ENCODE measurements around the gene OSBPL8. TPM values are rescaled to one million over a fixed set of nuclear protein-coding genes. Genes with fewer than 3 reads are reported as not detected.
A peak's percentile ranks its signal among the peaks of the same experiment; 100 is the strongest.

Gene OSBPL8
- total and polyA plus RNA-seq, 10 of the 15 experiments (the other 5 are each of a cell fraction or from before 2014, with no cell fraction given) = 10.4 to 58.0 (median 32.0) TPM

DNA sequence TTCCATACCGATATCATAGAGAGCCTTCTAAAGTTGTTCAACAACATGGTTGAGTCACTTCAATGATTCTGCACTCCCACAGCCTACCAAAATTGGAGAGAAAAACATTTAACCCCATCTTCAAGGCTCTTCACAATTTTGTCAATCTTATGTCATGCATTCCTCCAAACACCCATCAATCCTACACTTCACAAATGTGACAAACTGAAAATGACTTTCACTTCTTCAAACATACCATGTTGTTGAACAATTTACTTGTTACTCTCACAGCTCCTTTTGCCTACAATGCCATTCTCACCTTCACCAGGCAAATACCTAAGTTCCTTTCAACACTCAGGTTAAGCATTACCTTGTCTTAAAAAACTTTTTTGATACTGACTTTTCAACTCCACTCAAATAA, 88.0 kb downstream of the OSBPL8 start (continued):
- TF ChIP-seq, protein P1, sequence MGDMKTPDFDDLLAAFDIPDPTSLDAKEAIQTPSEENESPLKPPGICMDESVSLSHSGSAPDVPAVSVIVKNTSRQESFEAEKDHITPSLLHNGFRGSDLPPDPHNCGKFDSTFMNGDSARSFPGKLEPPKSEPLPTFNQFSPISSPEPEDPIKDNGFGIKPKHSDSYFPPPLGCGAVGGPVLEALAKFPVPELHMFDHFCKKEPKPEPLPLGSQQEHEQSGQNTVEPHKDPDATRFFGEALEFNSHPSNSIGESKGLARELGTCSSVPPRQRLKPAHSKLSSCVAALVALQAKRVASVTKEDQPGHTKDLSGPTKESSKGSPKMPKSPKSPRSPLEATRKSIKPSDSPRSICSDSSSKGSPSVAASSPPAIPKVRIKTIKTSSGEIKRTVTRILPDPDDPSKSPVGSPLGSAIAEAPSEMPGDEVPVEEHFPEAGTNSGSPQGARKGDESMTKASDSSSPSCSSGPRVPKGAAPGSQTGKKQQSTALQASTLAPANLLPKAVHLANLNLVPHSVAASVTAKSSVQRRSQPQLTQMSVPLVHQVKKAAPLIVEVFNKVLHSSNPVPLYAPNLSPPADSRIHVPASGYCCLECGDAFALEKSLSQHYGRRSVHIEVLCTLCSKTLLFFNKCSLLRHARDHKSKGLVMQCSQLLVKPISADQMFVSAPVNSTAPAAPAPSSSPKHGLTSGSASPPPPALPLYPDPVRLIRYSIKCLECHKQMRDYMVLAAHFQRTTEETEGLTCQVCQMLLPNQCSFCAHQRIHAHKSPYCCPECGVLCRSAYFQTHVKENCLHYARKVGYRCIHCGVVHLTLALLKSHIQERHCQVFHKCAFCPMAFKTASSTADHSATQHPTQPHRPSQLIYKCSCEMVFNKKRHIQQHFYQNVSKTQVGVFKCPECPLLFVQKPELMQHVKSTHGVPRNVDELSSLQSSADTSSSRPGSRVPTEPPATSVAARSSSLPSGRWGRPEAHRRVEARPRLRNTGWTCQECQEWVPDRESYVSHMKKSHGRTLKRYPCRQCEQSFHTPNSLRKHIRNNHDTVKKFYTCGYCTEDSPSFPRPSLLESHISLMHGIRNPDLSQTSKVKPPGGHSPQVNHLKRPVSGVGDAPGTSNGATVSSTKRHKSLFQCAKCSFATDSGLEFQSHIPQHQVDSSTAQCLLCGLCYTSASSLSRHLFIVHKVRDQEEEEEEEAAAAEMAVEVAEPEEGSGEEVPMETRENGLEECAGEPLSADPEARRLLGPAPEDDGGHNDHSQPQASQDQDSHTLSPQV (IDR thresholded peaks at IDR 0.05) = no peak
- TF ChIP-seq JUNB (IDR thresholded peaks at IDR 0.05) (no peak), GABPA (IDR thresholded peaks at IDR 0.05; ENCODE audit: low read depth) (no peak), CHD2 (IDR thresholded peaks at IDR 0.05; ENCODE audit: borderline replicate concordance, low read depth, low read length) (no peak), YBX1 (IDR thresholded peaks at IDR 0.05) (no peak), CBX3 (IDR thresholded peaks at IDR 0.05; ENCODE audit: borderline replicate concordance, low read depth) (no peak), BMI1 (IDR thresholded peaks at IDR 0.05; ENCODE audit: borderline replicate concordance) (0 out of 2 replicates have a peak, but pooled peaks have one; percentile 24), MYC (IDR thresholded peaks at IDR 0.05; ENCODE audit: insufficient read depth, insufficient read length, insufficient replicate concordance, low read length, severe bottlenecking) (no peak), ZNF622 (IDR thresholded peaks at IDR 0.05) (no peak), NR2C1 (IDR thresholded peaks at IDR 0.05) (no peak), EP300 (IDR thresholded peaks at IDR 0.05; ENCODE audit: borderline replicate concordance in 1 of 2, control insufficient read depth in 1 of 2, low read depth in 2 of 2, low read length in 2 of 2) (0 out of 4 replicates have a peak, but pooled peaks of 1 of the 2 experiments have one; percentile 28), CHD1 (IDR thresholded peaks at IDR 0.05; ENCODE audit: low read depth, low read length) (no peak), IKZF2 (IDR thresholded peaks at IDR 0.05) (peak in 1 of 2 experiments; percentile 28; a peak in 2 of 4 replicates), NR2C2 (IDR thresholded peaks at IDR 0.05; ENCODE audit: borderline replicate concordance, control insufficient read depth, insufficient read length, low read depth) (no peak), SUPT20H (IDR thresholded peaks at IDR 0.05; ENCODE audit: borderline replicate concordance, control insufficient read depth, low read depth, low read length) (no peak), RELA (IDR thresholded peaks at IDR 0.05; ENCODE audit: borderline replicate concordance, partially characterized antibody) (no peak), STAT3 (IDR thresholded peaks at IDR 0.05; ENCODE audit: low read depth, low read length) (no peak)
- TF ChIP-seq, protein P2, sequence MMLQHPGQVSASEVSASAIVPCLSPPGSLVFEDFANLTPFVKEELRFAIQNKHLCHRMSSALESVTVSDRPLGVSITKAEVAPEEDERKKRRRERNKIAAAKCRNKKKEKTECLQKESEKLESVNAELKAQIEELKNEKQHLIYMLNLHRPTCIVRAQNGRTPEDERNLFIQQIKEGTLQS (IDR thresholded peaks at IDR 0.05; ENCODE audit: borderline replicate concordance, extremely low read depth, low read depth, low read length) = no peak
- TF ChIP-seq, protein P3, sequence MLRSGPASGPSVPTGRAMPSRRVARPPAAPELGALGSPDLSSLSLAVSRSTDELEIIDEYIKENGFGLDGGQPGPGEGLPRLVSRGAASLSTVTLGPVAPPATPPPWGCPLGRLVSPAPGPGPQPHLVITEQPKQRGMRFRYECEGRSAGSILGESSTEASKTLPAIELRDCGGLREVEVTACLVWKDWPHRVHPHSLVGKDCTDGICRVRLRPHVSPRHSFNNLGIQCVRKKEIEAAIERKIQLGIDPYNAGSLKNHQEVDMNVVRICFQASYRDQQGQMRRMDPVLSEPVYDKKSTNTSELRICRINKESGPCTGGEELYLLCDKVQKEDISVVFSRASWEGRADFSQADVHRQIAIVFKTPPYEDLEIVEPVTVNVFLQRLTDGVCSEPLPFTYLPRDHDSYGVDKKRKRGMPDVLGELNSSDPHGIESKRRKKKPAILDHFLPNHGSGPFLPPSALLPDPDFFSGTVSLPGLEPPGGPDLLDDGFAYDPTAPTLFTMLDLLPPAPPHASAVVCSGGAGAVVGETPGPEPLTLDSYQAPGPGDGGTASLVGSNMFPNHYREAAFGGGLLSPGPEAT (IDR thresholded peaks at IDR 0.05; ENCODE audit: low read depth) = no peak
- TF ChIP-seq, protein P4, sequence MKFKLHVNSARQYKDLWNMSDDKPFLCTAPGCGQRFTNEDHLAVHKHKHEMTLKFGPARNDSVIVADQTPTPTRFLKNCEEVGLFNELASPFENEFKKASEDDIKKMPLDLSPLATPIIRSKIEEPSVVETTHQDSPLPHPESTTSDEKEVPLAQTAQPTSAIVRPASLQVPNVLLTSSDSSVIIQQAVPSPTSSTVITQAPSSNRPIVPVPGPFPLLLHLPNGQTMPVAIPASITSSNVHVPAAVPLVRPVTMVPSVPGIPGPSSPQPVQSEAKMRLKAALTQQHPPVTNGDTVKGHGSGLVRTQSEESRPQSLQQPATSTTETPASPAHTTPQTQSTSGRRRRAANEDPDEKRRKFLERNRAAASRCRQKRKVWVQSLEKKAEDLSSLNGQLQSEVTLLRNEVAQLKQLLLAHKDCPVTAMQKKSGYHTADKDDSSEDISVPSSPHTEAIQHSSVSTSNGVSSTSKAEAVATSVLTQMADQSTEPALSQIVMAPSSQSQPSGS (IDR thresholded peaks at IDR 0.05; ENCODE audit: low read length) = no peak
- TF ChIP-seq, protein P5, sequence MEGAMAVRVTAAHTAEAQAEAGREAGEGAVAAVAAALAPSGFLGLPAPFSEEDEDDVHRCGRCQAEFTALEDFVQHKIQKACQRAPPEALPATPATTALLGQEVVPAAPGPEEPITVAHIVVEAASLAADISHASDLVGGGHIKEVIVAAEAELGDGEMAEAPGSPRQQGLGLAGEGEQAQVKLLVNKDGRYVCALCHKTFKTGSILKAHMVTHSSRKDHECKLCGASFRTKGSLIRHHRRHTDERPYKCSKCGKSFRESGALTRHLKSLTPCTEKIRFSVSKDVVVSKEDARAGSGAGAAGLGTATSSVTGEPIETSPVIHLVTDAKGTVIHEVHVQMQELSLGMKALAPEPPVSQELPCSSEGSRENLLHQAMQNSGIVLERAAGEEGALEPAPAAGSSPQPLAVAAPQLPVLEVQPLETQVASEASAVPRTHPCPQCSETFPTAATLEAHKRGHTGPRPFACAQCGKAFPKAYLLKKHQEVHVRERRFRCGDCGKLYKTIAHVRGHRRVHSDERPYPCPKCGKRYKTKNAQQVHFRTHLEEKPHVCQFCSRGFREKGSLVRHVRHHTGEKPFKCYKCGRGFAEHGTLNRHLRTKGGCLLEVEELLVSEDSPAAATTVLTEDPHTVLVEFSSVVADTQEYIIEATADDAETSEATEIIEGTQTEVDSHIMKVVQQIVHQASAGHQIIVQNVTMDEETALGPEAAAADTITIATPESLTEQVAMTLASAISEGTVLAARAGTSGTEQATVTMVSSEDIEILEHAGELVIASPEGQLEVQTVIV (IDR thresholded peaks at IDR 0.05; ENCODE audit: borderline replicate concordance, partially characterized antibody) = no peak

Measured in GM12878 (cell line).